Activated T-cell treated with anti-CD3 and anti-CD28 coated beads, Interleukin-2, amount 50 U/mL, for 24 hours (primary cell): Measurements from ENCODE around the gene NAA40.

Source experiments
- DNase-seq: peaks from one replicate; pipeline ENCODE4 v3.0.0-alpha.2; 2020
- H3K27ac Mint-ChIP-seq: 2 replicates; pipeline ENCODE4 v1.8.0; 2020; ENCODE audit warnings: mild to moderate bottlenecking, mixed read lengths
- H3K27me3 Mint-ChIP-seq: 2 replicates; pipeline ENCODE4 v1.8.0; 2020; ENCODE audit warnings: mixed read lengths
- H3K36me3 Mint-ChIP-seq: 2 replicates; pipeline ENCODE4 v1.8.0; 2020; ENCODE audit warnings: low read depth, mixed read lengths
- H3K4me1 Mint-ChIP-seq: 2 replicates; pipeline ENCODE4 v1.8.0; 2020; ENCODE audit warnings: low read depth, mixed read lengths
- H3K4me3 Mint-ChIP-seq: 2 replicates; pipeline ENCODE4 v1.8.0; 2020; ENCODE audit warnings: mild to moderate bottlenecking, moderate library complexity, mixed read lengths
- H3K9me3 Mint-ChIP-seq: 2 replicates; pipeline ENCODE4 v1.8.0; 2020; ENCODE audit warnings: mixed read lengths

Gene NAA40

GRCh38 chr11:63917692-63918506 is 20.9 kb upstream of the NAA40 start:
- peak overlapping the region; percentile 57 for H3K27ac Mint-ChIP-seq
- DNase-seq: peak; percentile 57
- no peaks in the 10 kb centered on the region for H3K9me3 Mint-ChIP-seq
- H3K4me1 Mint-ChIP-seq: peaks cover 16% of the 10 kb centered on the region
- H3K27me3 Mint-ChIP-seq: peaks cover 3% of the 10 kb centered on the region
- H3K36me3 Mint-ChIP-seq: no peaks in the 10 kb centered on the region
- peak overlapping the region; percentile 46 for H3K4me3 Mint-ChIP-seq

- DNase-seq: no peak
- H3K27me3 Mint-ChIP-seq: peaks cover 3% of the 10 kb centered on the region
- H3K4me1 Mint-ChIP-seq: peaks cover 16% of the 10 kb centered on the region
- no peak overlapping the region for H3K4me3 Mint-ChIP-seq
- no peaks in the 10 kb centered on the region for H3K9me3 Mint-ChIP-seq
- no peak overlapping the region for H3K27ac Mint-ChIP-seq
- no peaks in the 10 kb centered on the region for H3K36me3 Mint-ChIP-seq
Measured at GRCh38 chr11:63918507-63919191, 20.2 kb upstream of the NAA40 start.

GRCh38 chr11:63919267-63920125 is 19.3 kb upstream of the NAA40 start:
- no peaks in the 10 kb centered on the region for H3K36me3 Mint-ChIP-seq
- H3K4me3 Mint-ChIP-seq: no peak overlapping the region
- no peaks in the 10 kb centered on the region for H3K9me3 Mint-ChIP-seq
- DNase-seq: no peak
- no peak overlapping the region for H3K27ac Mint-ChIP-seq
- H3K4me1 Mint-ChIP-seq: peaks cover 16% of the 10 kb centered on the region
- H3K27me3 Mint-ChIP-seq: peaks cover 3% of the 10 kb centered on the region

GRCh38 chr11:63920126-63920938 is 18.5 kb upstream of the NAA40 start:
- no peaks in the 10 kb centered on the region for H3K9me3 Mint-ChIP-seq
- no peak for DNase-seq
- no peak overlapping the region for H3K27ac Mint-ChIP-seq
- peaks cover 14% of the 10 kb centered on the region for H3K4me1 Mint-ChIP-seq
- no peaks in the 10 kb centered on the region for H3K36me3 Mint-ChIP-seq
- no peaks in the 10 kb centered on the region for H3K27me3 Mint-ChIP-seq
- H3K4me3 Mint-ChIP-seq: no peak overlapping the region

GRCh38 chr11:63920939-63921417 is 17.8 kb upstream of the NAA40 start:
- H3K4me3 Mint-ChIP-seq: no peak overlapping the region
- no peaks in the 10 kb centered on the region for H3K27me3 Mint-ChIP-seq
- peaks cover 14% of the 10 kb centered on the region for H3K4me1 Mint-ChIP-seq
- H3K9me3 Mint-ChIP-seq: no peaks in the 10 kb centered on the region
- H3K27ac Mint-ChIP-seq: no peak overlapping the region
- no peaks in the 10 kb centered on the region for H3K36me3 Mint-ChIP-seq
- DNase-seq: peak; percentile 62

- no peak overlapping the region for H3K4me3 Mint-ChIP-seq
- DNase-seq: no peak
- H3K27ac Mint-ChIP-seq: no peak overlapping the region
- H3K36me3 Mint-ChIP-seq: no peaks in the 10 kb centered on the region
- no peaks in the 10 kb centered on the region for H3K27me3 Mint-ChIP-seq
- H3K4me1 Mint-ChIP-seq: peaks cover 7% of the 10 kb centered on the region
- H3K9me3 Mint-ChIP-seq: no peaks in the 10 kb centered on the region
Measured at GRCh38 chr11:63922673-63923192, 16.1 kb upstream of the NAA40 start.

- no peak overlapping the region for H3K27ac Mint-ChIP-seq
- H3K4me1 Mint-ChIP-seq: peaks cover 7% of the 10 kb centered on the region
- no peaks in the 10 kb centered on the region for H3K9me3 Mint-ChIP-seq
- H3K36me3 Mint-ChIP-seq: no peaks in the 10 kb centered on the region
- no peaks in the 10 kb centered on the region for H3K27me3 Mint-ChIP-seq
- no peak for DNase-seq
- H3K4me3 Mint-ChIP-seq: no peak overlapping the region
Measured at GRCh38 chr11:63923319-63923718, 15.5 kb upstream of the NAA40 start.

- H3K4me3 Mint-ChIP-seq: no peak overlapping the region
- no peaks in the 10 kb centered on the region for H3K4me1 Mint-ChIP-seq
- H3K27me3 Mint-ChIP-seq: no peaks in the 10 kb centered on the region
- no peaks in the 10 kb centered on the region for H3K9me3 Mint-ChIP-seq
- no peak for DNase-seq
- no peak overlapping the region for H3K27ac Mint-ChIP-seq
- no peaks in the 10 kb centered on the region for H3K36me3 Mint-ChIP-seq
Measured at GRCh38 chr11:63929616-63930015, 9.2 kb upstream of the NAA40 start.

GRCh38 chr11:63931045-63931444 is 7.8 kb upstream of the NAA40 start:
- Mint-ChIP-seq H3K9me3 (no peaks in the 10 kb centered on the region), H3K4me3 (no peak overlapping the region), H3K27ac (no peak overlapping the region), H3K36me3 (no peaks in the 10 kb centered on the region), H3K27me3 (no peaks in the 10 kb centered on the region), H3K4me1 (no peaks in the 10 kb centered on the region)
- no peak for DNase-seq

GRCh38 chr11:63931876-63932275 is 6.9 kb upstream of the NAA40 start:
- Mint-ChIP-seq H3K27ac (no peak overlapping the region), H3K4me1 (no peaks in the 10 kb centered on the region), H3K36me3 (no peaks in the 10 kb centered on the region), H3K4me3 (no peak overlapping the region), H3K9me3 (no peaks in the 10 kb centered on the region), H3K27me3 (no peaks in the 10 kb centered on the region)
- DNase-seq: no peak

- H3K27ac Mint-ChIP-seq: no peak overlapping the region
Measured at GRCh38 chr11:63933459-63933858, 5.3 kb upstream of the NAA40 start.

GRCh38 chr11:63937713-63938478 is 906 bp upstream of the NAA40 start:
- Mint-ChIP-seq H3K27ac (peak overlapping the region; percentile 83), H3K27me3 (no peaks in the 10 kb centered on the region), H3K36me3 (peaks cover 15% of the 10 kb centered on the region), H3K9me3 (no peaks in the 10 kb centered on the region), H3K4me1 (peaks cover 26% of the 10 kb centered on the region), H3K4me3 (peak overlapping the region; percentile 81)
- DNase-seq: no peak

More at GRCh38 chr11:63933459-63933858, 5.3 kb upstream of the NAA40 start:
- no peaks in the 10 kb centered on the region for H3K9me3 Mint-ChIP-seq
- DNase-seq: no peak
- no peaks in the 10 kb centered on the region for H3K36me3 Mint-ChIP-seq
- no peaks in the 10 kb centered on the region for H3K27me3 Mint-ChIP-seq
- H3K4me3 Mint-ChIP-seq: no peak overlapping the region
- peaks cover 10% of the 10 kb centered on the region for H3K4me1 Mint-ChIP-seq

- Mint-ChIP-seq H3K36me3 (peaks cover 17% of the 10 kb centered on the region), H3K27me3 (no peaks in the 10 kb centered on the region), H3K4me1 (peaks cover 26% of the 10 kb centered on the region), H3K9me3 (no peaks in the 10 kb centered on the region), H3K27ac (peak overlapping the region; percentile 89), H3K4me3 (peak overlapping the region; percentile 81)
- peak; percentile 50 for DNase-seq
Measured at GRCh38 chr11:63939397-63939891, 642 bp downstream of the NAA40 start.
